ENCODE measurements around the gene EMC6.

EMC6 gene

DNA sequence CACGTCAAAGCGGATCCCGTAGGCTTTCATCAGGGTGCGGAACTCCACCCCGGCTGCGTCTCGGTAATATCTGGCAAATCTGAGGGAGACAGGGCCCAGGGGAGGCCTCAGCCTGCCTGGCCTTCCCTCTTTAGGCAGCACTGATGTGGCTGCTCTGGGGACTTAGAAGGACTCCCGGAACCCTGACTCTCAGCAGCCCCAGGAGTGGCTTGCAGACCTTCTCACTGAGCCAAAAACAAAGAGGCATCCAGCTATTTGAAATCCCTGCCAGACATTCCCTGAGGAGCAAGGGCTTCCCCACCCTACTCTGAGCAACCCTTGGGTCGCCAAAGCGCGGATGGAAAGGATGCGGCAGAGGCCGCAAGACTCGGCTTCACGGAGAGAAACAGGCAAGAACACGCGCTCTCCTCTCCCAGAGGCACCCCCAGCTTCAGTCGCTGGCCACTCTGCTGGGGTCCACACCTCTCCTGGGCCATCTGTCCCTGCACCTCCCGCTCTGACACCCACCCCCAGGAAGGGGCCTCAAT is 19.5 kb downstream of the EMC6 start:
- TF ChIP-seq, protein P1, sequence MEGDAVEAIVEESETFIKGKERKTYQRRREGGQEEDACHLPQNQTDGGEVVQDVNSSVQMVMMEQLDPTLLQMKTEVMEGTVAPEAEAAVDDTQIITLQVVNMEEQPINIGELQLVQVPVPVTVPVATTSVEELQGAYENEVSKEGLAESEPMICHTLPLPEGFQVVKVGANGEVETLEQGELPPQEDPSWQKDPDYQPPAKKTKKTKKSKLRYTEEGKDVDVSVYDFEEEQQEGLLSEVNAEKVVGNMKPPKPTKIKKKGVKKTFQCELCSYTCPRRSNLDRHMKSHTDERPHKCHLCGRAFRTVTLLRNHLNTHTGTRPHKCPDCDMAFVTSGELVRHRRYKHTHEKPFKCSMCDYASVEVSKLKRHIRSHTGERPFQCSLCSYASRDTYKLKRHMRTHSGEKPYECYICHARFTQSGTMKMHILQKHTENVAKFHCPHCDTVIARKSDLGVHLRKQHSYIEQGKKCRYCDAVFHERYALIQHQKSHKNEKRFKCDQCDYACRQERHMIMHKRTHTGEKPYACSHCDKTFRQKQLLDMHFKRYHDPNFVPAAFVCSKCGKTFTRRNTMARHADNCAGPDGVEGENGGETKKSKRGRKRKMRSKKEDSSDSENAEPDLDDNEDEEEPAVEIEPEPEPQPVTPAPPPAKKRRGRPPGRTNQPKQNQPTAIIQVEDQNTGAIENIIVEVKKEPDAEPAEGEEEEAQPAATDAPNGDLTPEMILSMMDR (IDR thresholded peaks at IDR 0.05): no peak
- no peak overlapping the region for H3K4me3 Mint-ChIP-seq
- peaks cover 12% of the 10 kb centered on the region for H3K4me1 Mint-ChIP-seq
- no peaks in the 10 kb centered on the region for H3K36me3 Mint-ChIP-seq (ENCODE audit: low read depth)
- no peak overlapping the region for H3K27ac Mint-ChIP-seq
- no peak for DNase-seq
- no peaks in the 10 kb centered on the region for H3K9me3 Mint-ChIP-seq
- peaks cover 17% of the 10 kb centered on the region for H3K27me3 Mint-ChIP-seq (ENCODE audit: low read depth, poor library complexity)

GRCh38 chr17:3688852-3689261 is 20.2 kb downstream of the EMC6 start:
- Mint-ChIP-seq H3K4me1 (peaks cover 14% of the 10 kb centered on the region), H3K27me3 (ENCODE audit: low read depth, poor library complexity) (peaks cover 21% of the 10 kb centered on the region), H3K27ac (no peak overlapping the region), H3K36me3 (ENCODE audit: low read depth) (no peaks in the 10 kb centered on the region), H3K9me3 (no peaks in the 10 kb centered on the region), H3K4me3 (no peak overlapping the region)
- TF ChIP-seq, protein P1 (IDR thresholded peaks at IDR 0.05): no peak
- DNase-seq: no peak

- TF ChIP-seq, protein P1 (IDR thresholded peaks at IDR 0.05): no peak
- Mint-ChIP-seq H3K9me3 (no peaks in the 10 kb centered on the region), H3K36me3 (ENCODE audit: low read depth) (no peaks in the 10 kb centered on the region), H3K27ac (peak overlapping the region; percentile 77), H3K4me3 (no peak overlapping the region), H3K4me1 (peaks cover 20% of the 10 kb centered on the region), H3K27me3 (ENCODE audit: low read depth, poor library complexity) (peaks cover 27% of the 10 kb centered on the region)
- no peak for DNase-seq
Measured at GRCh38 chr17:3689262-3690093, 20.9 kb downstream of the EMC6 start.

DNA sequence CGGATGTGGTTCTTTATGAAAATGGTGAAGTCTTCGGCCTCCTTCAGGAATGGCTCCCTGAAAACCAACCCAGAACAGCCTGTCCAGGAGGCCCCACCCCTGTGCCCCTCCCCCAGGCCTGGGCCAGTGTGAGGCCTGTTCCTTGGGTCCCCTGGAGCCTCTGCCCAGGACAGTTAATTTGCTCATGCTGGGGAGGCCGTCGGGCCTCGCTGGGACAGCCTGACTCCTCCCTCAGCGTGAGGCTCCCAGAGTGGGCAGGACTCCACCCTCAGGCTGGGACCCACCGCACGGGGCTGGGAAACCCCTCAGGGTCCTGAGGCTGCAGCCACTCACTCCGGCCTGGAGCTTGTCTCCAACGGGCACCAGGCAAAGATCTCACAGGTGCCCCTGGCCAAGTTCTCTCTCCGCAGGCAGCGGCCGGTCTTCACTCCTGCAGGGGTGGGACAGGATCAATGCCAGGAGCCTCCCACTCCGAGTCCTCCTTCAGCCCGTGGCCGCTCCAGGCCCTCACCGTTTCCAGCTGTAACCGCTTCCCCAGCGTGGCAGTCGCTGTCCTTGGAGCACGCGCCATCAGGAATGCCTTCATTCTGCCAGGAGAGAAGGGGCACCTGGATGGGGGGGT is 21.6 kb downstream of the EMC6 start:
- TF ChIP-seq, protein P1 (IDR thresholded peaks at IDR 0.05): no peak
- H3K4me1 Mint-ChIP-seq: peaks cover 24% of the 10 kb centered on the region
- no peak for DNase-seq
- peaks cover 35% of the 10 kb centered on the region for H3K27me3 Mint-ChIP-seq (ENCODE audit: low read depth, poor library complexity)
- H3K27ac Mint-ChIP-seq: no peak overlapping the region
- no peak overlapping the region for H3K4me3 Mint-ChIP-seq
- H3K36me3 Mint-ChIP-seq (ENCODE audit: low read depth): no peaks in the 10 kb centered on the region
- H3K9me3 Mint-ChIP-seq: no peaks in the 10 kb centered on the region

DNA sequence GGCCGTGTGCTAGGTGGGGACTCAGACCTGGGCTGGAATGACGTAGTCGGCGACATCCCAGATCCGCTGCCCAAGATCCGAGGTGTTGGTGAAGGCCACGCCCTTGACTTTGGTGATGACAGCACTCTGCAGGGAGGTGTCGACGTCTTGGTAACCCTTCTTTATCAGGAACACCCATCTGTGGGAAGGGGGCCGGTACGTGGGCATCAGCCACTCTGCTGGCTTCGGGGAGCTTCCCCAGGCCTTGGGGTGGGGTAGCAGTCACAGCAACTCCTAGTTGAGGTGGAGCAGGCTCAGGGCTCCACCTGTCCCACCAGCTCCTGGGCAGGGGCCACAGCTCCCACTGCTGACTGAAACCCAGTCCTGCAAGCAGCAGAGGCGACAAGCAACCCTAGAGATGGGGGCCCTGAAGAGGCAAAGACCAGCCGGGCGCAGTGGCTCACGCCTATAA is 23.0 kb downstream of the EMC6 start:
- no peak overlapping the region for H3K4me3 Mint-ChIP-seq
- no peaks in the 10 kb centered on the region for H3K36me3 Mint-ChIP-seq (ENCODE audit: low read depth)
- no peak for DNase-seq
- peaks cover 24% of the 10 kb centered on the region for H3K4me1 Mint-ChIP-seq
- no peak overlapping the region for H3K27ac Mint-ChIP-seq
- H3K9me3 Mint-ChIP-seq: no peaks in the 10 kb centered on the region
- H3K27me3 Mint-ChIP-seq (ENCODE audit: low read depth, poor library complexity): peaks cover 49% of the 10 kb centered on the region
- TF ChIP-seq, protein P1 (IDR thresholded peaks at IDR 0.05): no peak

Measured in nephron progenitor cell (in vitro differentiated cells).